ENCODE results near the gene INTS14. TPM values are rescaled to one million over a fixed set of nuclear protein-coding genes. Genes with fewer than 3 reads are reported as not detected.

Gene INTS14
- total and polyA plus RNA-seq, 9 of the 15 experiments (the other 6 are each of a cell fraction or from before 2014, with no cell fraction given) = 30.5 to 92.4 (median 46.5) TPM

DNA sequence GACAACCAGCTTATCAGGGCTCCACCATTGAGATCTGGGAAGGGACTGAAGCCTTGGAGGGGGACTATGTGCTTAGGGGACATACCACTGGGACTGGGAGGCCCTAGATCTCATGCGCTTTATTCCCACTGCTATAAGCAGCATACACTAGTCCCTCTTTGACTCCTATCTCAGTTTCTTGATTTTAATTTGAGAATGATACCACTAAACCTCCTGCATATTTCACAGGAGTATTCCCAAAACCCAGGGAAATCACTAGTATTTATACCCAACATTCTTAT lies 40.1 kb upstream of the INTS14 start:
- no peak overlapping the region for H3K9ac ChIP-seq (ENCODE audit: insufficient read depth in 1 of 2, low read depth in 2 of 2, low read length in 2 of 2)
- H3K27ac ChIP-seq (ENCODE audit: extremely low read depth, low read depth, low read length) = no peak overlapping the region
- intact Hi-C loops (cut with micrococcal nuclease) = no loop called here
- ChIA-PET CTCF (ENCODE audit: low intra/inter-chr PET ratio) (no interaction called here), POLR2A (interaction anchor here (0.6 to 1.5 kb wide), 4 partner anchors 10 to 509 kb away, joined by 3 to 11 read pairs (median 3); no protein-coding TSS in a partner anchor)
- in situ Hi-C loops (cut with MboI) = no loop called here
- DNase-seq (ENCODE audit: extremely low read depth in 1 of 4, low spot score in 3 of 4) (no peak), ATAC-seq (peak; percentile 17; the same call in 1 of the 3 replicates), FAIRE-seq (no peak)
- H3K79me2 ChIP-seq (ENCODE audit: control insufficient read depth, insufficient read depth, low read length) = no peaks in the 10 kb centered on the region
- H2AFZ ChIP-seq (ENCODE audit: low read depth, low read length) = no peak overlapping the region
- H4K20me1 ChIP-seq (replicated peaks; ENCODE audit: control insufficient read depth, insufficient read depth, low read length) = no peaks in the 10 kb centered on the region
- no peak overlapping the region for H3K4me2 ChIP-seq (ENCODE audit: insufficient read depth, low read length)
- no TSS peak for BruUV-seq (replicated peaks)
- H3K36me3 ChIP-seq (ENCODE audit: control insufficient read depth, insufficient read depth, low read length) = peaks cover 4% of the 10 kb centered on the region; the same call in 2 of the 3 replicates
- WGBS (ENCODE audit: insufficient coverage, low coverage, missing lambda C conversion rate) = 100% methylated on average over 1 of the region's 1 CpG
- H3K4me3 ChIP-seq = no peak overlapping the region
- H3K9me1 ChIP-seq (ENCODE audit: control insufficient read depth, insufficient read depth, low read length) = no peaks in the 10 kb centered on the region
- H3K27me3 ChIP-seq (ENCODE audit: control insufficient read depth in 2 of 2, insufficient read depth in 2 of 2, low read length in 2 of 2) = no peaks in the 10 kb centered on the region
- H3K9me3 ChIP-seq (replicated peaks; ENCODE audit: control insufficient read depth, insufficient read depth, low read depth, low read length) = no peaks in the 10 kb centered on the region
- TF ChIP-seq ASH1L (IDR thresholded peaks at IDR 0.05; ENCODE audit: borderline replicate concordance, low read depth, partially characterized antibody) (no peak), CEBPG (CRISPR knock-in tag; IDR thresholded peaks at IDR 0.05) (no peak), CEBPG (tag; conservative IDR thresholded peaks at IDR 0.05 in 1 of 2, IDR thresholded peaks at IDR 0.05 in 1 of 2) (no peak), SMAD2 (IDR thresholded peaks at IDR 0.05; ENCODE audit: low read depth, low read length) (no peak), TCF7L2 (IDR thresholded peaks at IDR 0.05; ENCODE audit: low read depth, low read length) (no peak), KLF13 (tag; IDR thresholded peaks at IDR 0.05; ENCODE audit: borderline replicate concordance, low read depth) (no peak), POLR2H (tag; IDR thresholded peaks at IDR 0.05; ENCODE audit: low read depth) (no peak), NFYB (IDR thresholded peaks at IDR 0.05; ENCODE audit: extremely low read depth, insufficient read length) (no peak), SPI1 (IDR thresholded peaks at IDR 0.05; ENCODE audit: borderline replicate concordance, low read depth, low read length) (no peak), NFIC (IDR thresholded peaks at IDR 0.05) (no peak), SRF (CRISPR knock-in tag; IDR thresholded peaks at IDR 0.05) (no peak), ZZZ3 (IDR thresholded peaks at IDR 0.05) (no peak), ZNF347 (CRISPR knock-in tag; IDR thresholded peaks at IDR 0.05; ENCODE audit: low read depth) (no peak), ZNF589 (CRISPR knock-in tag; IDR thresholded peaks at IDR 0.05; ENCODE audit: low read depth) (no peak), DEAF1 (CRISPR knock-in tag; IDR thresholded peaks at IDR 0.05) (no peak), HMGN3 (IDR thresholded peaks at IDR 0.05; ENCODE audit: borderline replicate concordance, extremely low read depth, insufficient read length, low read depth, low read length) (no peak), RFX7 (CRISPR knock-in tag; IDR thresholded peaks at IDR 0.05) (no peak)
- H3K4me1 ChIP-seq (replicated peaks in 1 of 2; ENCODE audit: control insufficient read depth in 2 of 2, insufficient read depth in 2 of 2, low read length in 2 of 2) = peaks cover 0 to 7% of the 10 kb centered on the region in 2 experiments; a peak in 2 of 5 replicates
